Vagina (tissue), 2 donors: ENCODE results near the gene PRPF40B.

ENCODE experiments used
- POLR2A ChIP-seq, 2 donors: fragments of 450-650 bp; IDR thresholded peaks; one replicate each; pipeline ENCODE4 v1.6.1; 2017; ENCODE audit warnings: antibody characterized with exemption in 2 of 2, mild to moderate bottlenecking in 2 of 2, moderate library complexity in 2 of 2
- POLR2AphosphoS5 ChIP-seq, 2 donors: sonication (generic); formaldehyde crosslinking; IDR thresholded peaks; one replicate each; pipeline ENCODE4 v1.9.0; 2017; ENCODE audit warnings: antibody characterized with exemption in 2 of 2, mild to moderate bottlenecking in 2 of 2, low read depth in 1 of 2; ENCODE audit not compliant: insufficient read depth in 1 of 2
- TF ChIP-seq, protein P1 (sequence below), 3 experiments: fragments of 450-650 bp in 2 of 3; fragments of 200-600 bp in 1 of 3; sonication (generic) in 1 of 3; IDR thresholded peaks; one replicate each; pipeline ENCODE4 v1.5.1; 2017 to 2019; ENCODE audit warnings: antibody characterized with exemption in 3 of 3, mild to moderate bottlenecking in 2 of 3, moderate library complexity in 2 of 3

DNA sequence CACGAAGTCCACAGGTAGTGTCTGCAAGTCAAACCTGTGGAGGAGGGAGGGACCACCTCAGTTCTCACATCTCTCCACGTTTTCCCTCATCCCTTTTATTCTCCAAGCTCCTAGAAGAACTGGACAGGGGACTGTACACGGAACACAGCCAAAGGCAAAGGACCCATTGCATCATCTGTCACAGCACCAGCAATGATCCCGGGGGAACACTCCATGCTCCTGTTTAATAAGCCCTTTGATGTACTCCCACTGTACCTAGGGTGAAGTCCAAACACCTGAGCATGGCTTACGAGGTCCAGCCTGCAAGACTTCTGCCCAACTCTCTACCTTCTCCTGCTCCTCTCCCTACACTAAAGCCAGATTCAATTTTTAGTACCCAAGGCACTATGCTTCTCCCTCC lies 26.5 kb downstream of the PRPF40B start:
- TF ChIP-seq, protein P1, sequence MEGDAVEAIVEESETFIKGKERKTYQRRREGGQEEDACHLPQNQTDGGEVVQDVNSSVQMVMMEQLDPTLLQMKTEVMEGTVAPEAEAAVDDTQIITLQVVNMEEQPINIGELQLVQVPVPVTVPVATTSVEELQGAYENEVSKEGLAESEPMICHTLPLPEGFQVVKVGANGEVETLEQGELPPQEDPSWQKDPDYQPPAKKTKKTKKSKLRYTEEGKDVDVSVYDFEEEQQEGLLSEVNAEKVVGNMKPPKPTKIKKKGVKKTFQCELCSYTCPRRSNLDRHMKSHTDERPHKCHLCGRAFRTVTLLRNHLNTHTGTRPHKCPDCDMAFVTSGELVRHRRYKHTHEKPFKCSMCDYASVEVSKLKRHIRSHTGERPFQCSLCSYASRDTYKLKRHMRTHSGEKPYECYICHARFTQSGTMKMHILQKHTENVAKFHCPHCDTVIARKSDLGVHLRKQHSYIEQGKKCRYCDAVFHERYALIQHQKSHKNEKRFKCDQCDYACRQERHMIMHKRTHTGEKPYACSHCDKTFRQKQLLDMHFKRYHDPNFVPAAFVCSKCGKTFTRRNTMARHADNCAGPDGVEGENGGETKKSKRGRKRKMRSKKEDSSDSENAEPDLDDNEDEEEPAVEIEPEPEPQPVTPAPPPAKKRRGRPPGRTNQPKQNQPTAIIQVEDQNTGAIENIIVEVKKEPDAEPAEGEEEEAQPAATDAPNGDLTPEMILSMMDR (IDR thresholded peaks at IDR 0.05), result no peak
- TF ChIP-seq POLR2AphosphoS5 (IDR thresholded peaks at IDR 0.05; ENCODE audit: insufficient read depth in 1 of 2, low read depth in 1 of 2) (no peak), POLR2A (IDR thresholded peaks at IDR 0.05) (no peak)
